ENCODE results near the gene SLC25A11. TPM values are rescaled to one million over a fixed set of nuclear protein-coding genes. Genes with fewer than 3 reads are reported as not detected.

The SLC25A11 gene
- total and polyA plus RNA-seq, 4 donors, result 34.8 to 72.1 (median 54.2) TPM

DNA sequence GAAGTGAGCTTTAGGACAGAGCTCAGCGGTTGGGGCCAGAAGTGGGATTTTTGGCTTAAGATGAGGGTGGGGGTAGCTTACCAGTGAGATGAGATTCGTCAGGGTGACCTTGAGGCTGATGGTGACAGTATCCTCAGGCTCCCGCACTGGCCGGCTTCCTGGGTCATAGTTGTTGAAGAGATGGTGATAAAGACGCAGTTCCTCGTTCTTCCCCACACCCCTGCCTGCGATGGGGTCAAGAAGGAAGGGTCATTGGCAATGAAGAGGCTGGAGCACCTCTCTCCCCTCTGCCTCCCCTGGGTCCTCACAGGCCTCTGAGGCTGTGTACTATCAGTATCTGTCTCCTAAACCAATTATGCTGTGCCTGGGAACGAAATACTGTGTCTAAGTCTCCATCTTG, 37.3 kb downstream of the SLC25A11 start:
- no peaks in the 10 kb centered on the region for H3K9me3 ChIP-seq (ENCODE audit: control insufficient read depth in 4 of 4, insufficient read depth in 3 of 4, low read length in 3 of 4)
- no peak overlapping the region for H3K4me3 ChIP-seq
- peaks cover 0 to 41% (median 19%) of the 10 kb centered on the region in 3 donors for H3K27me3 ChIP-seq (ENCODE audit: control insufficient read depth in 3 of 3, insufficient read depth in 3 of 3, low read length in 2 of 3)
- 67 to 74% methylated on average over 8 of the region's 8 CpGs for WGBS, 2 donors
- no peak for ATAC-seq (ENCODE audit: insufficient read depth, low FRiP score)
- peaks cover 0 to 15% (median 9%) of the 10 kb centered on the region in 5 donors for H3K4me1 ChIP-seq (ENCODE audit: control insufficient read depth in 5 of 5, insufficient read depth in 5 of 5, low read length in 5 of 5)
- TF ChIP-seq, protein P1, sequence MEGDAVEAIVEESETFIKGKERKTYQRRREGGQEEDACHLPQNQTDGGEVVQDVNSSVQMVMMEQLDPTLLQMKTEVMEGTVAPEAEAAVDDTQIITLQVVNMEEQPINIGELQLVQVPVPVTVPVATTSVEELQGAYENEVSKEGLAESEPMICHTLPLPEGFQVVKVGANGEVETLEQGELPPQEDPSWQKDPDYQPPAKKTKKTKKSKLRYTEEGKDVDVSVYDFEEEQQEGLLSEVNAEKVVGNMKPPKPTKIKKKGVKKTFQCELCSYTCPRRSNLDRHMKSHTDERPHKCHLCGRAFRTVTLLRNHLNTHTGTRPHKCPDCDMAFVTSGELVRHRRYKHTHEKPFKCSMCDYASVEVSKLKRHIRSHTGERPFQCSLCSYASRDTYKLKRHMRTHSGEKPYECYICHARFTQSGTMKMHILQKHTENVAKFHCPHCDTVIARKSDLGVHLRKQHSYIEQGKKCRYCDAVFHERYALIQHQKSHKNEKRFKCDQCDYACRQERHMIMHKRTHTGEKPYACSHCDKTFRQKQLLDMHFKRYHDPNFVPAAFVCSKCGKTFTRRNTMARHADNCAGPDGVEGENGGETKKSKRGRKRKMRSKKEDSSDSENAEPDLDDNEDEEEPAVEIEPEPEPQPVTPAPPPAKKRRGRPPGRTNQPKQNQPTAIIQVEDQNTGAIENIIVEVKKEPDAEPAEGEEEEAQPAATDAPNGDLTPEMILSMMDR (IDR thresholded peaks at IDR 0.05; ENCODE audit: control extremely low read depth, extremely low read depth), result no peak
- H3K27ac ChIP-seq (ENCODE audit: low read depth in 1 of 2, low read length in 1 of 2), result peak overlapping the region in 1 of 2 donors; percentile 81
- no peak overlapping the region for H3K9ac ChIP-seq (ENCODE audit: insufficient read depth in 1 of 2, low read length in 2 of 2)
- H3K36me3 ChIP-seq (ENCODE audit: control insufficient read depth in 4 of 4, insufficient read depth in 4 of 4, low read length in 4 of 4), result no peaks in the 10 kb centered on the region
- DNase-seq, result no peak

DNA sequence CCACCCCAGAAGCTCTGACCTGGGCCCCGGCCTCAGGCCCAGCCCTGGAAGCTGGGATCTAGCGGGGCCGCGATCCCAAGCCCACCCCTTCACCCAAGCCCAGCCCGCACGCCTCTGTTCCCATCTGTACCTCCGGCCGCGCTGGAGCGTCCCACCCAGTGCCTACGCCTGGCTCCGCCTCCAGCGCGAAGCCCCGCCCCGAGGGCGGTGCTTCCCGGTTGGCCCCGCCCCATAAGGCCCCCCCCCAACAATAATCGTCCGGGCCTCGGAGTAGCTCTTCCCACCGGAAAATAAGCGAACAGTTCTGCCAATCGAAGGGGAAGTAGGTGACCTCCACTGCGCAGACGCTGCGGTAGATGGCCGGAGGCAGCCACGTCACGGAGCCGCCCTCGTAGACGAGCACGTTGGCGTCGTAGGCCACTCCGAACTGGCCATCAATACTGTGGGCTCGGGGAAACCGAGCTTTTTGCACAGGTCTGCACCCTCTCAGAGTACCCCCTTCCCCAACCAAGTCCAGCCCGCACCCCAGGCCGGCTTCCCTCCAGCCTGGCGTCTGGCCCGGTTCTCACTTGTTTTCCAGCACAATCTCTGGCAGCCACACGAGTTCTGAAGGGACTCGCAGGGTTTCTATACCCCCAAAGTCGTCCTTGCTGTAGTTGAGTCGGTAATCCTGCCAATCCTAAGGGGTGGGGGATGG, 38.0 kb downstream of the SLC25A11 start:
- H3K4me3 ChIP-seq, result no peak overlapping the region
- H3K27me3 ChIP-seq (ENCODE audit: control insufficient read depth in 3 of 3, insufficient read depth in 3 of 3, low read length in 2 of 3), result peaks cover 0 to 45% (median 19%) of the 10 kb centered on the region in 3 donors
- H3K9ac ChIP-seq (ENCODE audit: insufficient read depth in 1 of 2, low read length in 2 of 2), result no peak overlapping the region
- 29 to 32% methylated on average over 48 of the region's 48 CpGs for WGBS, 2 donors
- DNase-seq (peak; percentile 45 to 49 (median 47)), ATAC-seq (ENCODE audit: insufficient read depth, low FRiP score) (peak; percentile 28)
- H3K9me3 ChIP-seq (ENCODE audit: control insufficient read depth in 4 of 4, insufficient read depth in 3 of 4, low read length in 3 of 4), result no peaks in the 10 kb centered on the region
- peak overlapping the region in 1 of 2 donors; percentile 81 for H3K27ac ChIP-seq (ENCODE audit: low read depth in 1 of 2, low read length in 1 of 2)
- peaks cover 0 to 15% (median 9%) of the 10 kb centered on the region in 5 donors for H3K4me1 ChIP-seq (ENCODE audit: control insufficient read depth in 5 of 5, insufficient read depth in 5 of 5, low read length in 5 of 5)
- peaks cover 0 to 6% (median 0%) of the 10 kb centered on the region in 4 donors for H3K36me3 ChIP-seq (ENCODE audit: control insufficient read depth in 4 of 4, insufficient read depth in 4 of 4, low read length in 4 of 4)
- TF ChIP-seq, protein P1 (IDR thresholded peaks at IDR 0.05; ENCODE audit: control extremely low read depth, extremely low read depth), result no peak

DNA sequence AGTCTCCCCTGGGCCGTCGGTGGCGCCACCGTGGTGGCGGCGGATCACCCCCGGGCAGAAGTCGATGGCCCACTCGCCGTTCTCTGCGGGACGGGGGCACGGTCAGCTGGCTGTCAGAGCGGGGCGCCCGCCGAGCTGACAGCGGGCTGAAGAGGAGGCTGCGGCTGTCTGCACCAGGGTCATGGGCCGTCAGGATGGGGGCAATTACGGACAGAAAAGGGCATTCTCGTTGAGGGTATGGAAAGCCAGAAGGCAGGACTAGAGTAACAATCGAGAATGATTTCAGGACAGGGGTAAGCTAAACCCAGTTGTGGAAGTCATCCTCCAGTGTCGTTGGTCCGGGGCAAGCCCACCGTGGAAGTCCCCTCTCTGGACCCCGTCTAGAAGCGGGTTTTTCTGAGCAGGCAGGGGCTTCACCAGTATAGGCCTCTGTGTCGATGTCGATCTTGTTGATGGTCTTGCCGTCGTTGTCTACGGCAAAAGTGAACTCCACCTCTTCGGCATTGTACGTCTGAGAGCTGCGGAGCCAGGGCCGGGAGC, 38.7 kb downstream of the SLC25A11 start:
- no peak for ATAC-seq (ENCODE audit: insufficient read depth, low FRiP score)
- H3K4me1 ChIP-seq (ENCODE audit: control insufficient read depth in 5 of 5, insufficient read depth in 5 of 5, low read length in 5 of 5), result peaks cover 0 to 15% (median 9%) of the 10 kb centered on the region in 5 donors
- 39 to 45% methylated on average over 35 to 37 of the region's 37 CpGs for WGBS, 2 donors
- no peak overlapping the region for H3K4me3 ChIP-seq
- peaks cover 0 to 12% (median 1%) of the 10 kb centered on the region in 4 donors for H3K36me3 ChIP-seq (ENCODE audit: control insufficient read depth in 4 of 4, insufficient read depth in 4 of 4, low read length in 4 of 4)
- DNase-seq, result peak in 1 of 3 donors; percentile 20
- no peak overlapping the region for H3K9ac ChIP-seq (ENCODE audit: insufficient read depth in 1 of 2, low read length in 2 of 2)
- TF ChIP-seq, protein P1 (IDR thresholded peaks at IDR 0.05; ENCODE audit: control extremely low read depth, extremely low read depth), result no peak
- H3K27ac ChIP-seq (ENCODE audit: low read depth in 1 of 2, low read length in 1 of 2), result peak overlapping the region in 1 of 2 donors; percentile 45
- H3K9me3 ChIP-seq (ENCODE audit: control insufficient read depth in 4 of 4, insufficient read depth in 3 of 4, low read length in 3 of 4), result no peaks in the 10 kb centered on the region
- H3K27me3 ChIP-seq (ENCODE audit: control insufficient read depth in 3 of 3, insufficient read depth in 3 of 3, low read length in 2 of 3), result peaks cover 0 to 45% (median 19%) of the 10 kb centered on the region in 3 donors

Data from lung (tissue), 12 donors.